Activated B cell treated with CpG ODN at 0.5 μM for 24 hours (primary cell): ENCODE results near the gene WAPL. TPM values are rescaled to one million over a fixed set of nuclear protein-coding genes. Genes with fewer than 3 reads are reported as not detected.

Experiments
- ATAC-seq: fragments of 200-7000 bp; cut with Tn5 transposase; one replicate; pipeline ENCODE4 v1.10.0; 2021; ENCODE audit warnings: low read depth, mild to moderate bottlenecking, moderate library complexity
- CTCF ChIA-PET: fragments of 350-600 bp; sonication (Branson Sonifier 250); formaldehyde crosslinking; loops from one replicate; lab custom pipeline; 2021; ENCODE audit warnings: antibody characterized with exemption; lab: Charles Lee
- POLR2A ChIA-PET: fragments of 350-600 bp; sonication (Branson Sonifier 250); formaldehyde crosslinking; loops from one replicate; lab custom pipeline; 2021; ENCODE audit warnings: antibody characterized with exemption; lab: Charles Lee
- DNase-seq: peaks from one replicate; pipeline ENCODE4 v3.0.0; 2022
- H3K27ac Mint-ChIP-seq: one replicate; pipeline ENCODE4 v1.8.0; 2020; ENCODE audit warnings: mixed read lengths
- H3K27me3 Mint-ChIP-seq: one replicate; pipeline ENCODE4 v1.8.0; 2021; ENCODE audit warnings: mixed read lengths
- H3K36me3 Mint-ChIP-seq: one replicate; pipeline ENCODE4 v1.8.0; 2021; ENCODE audit warnings: low read depth, mixed read lengths
- H3K4me1 Mint-ChIP-seq: one replicate; pipeline ENCODE4 v1.8.0; 2021; ENCODE audit warnings: mixed read lengths
- H3K4me3 Mint-ChIP-seq: one replicate; pipeline ENCODE4 v1.8.0; 2020; ENCODE audit warnings: mild to moderate bottlenecking, mixed read lengths
- H3K9me3 Mint-ChIP-seq: one replicate; pipeline ENCODE4 v1.8.0; 2020; ENCODE audit warnings: mixed read lengths
- CTCF ChIP-seq: fragments of 200-600 bp; IDR thresholded peaks from one replicate; pipeline ENCODE4 v1.8.0; 2022; ENCODE audit warnings: antibody characterized with exemption, mild to moderate bottlenecking
- intact Hi-C: fragments of 100-400 bp; cut with micrococcal nuclease; formaldehyde crosslinking; loops from one replicate; pipeline ENCODE4 v1.15.1; 2024
- total RNA-seq: library from RNA; stranded (reverse); gene quantifications from 2 replicates; pipeline ENCODE4 v1.2.3, GENCODE V29; 2022

Gene WAPL
- total RNA-seq, 1 donor from 2014 or later = 38.5 TPM

- no peak for ATAC-seq
- Mint-ChIP-seq H3K27ac (no peak overlapping the region), H3K36me3 (peaks cover 55% of the 10 kb centered on the region), H3K27me3 (no peaks in the 10 kb centered on the region), H3K9me3 (no peaks in the 10 kb centered on the region), H3K4me1 (no peaks in the 10 kb centered on the region), H3K4me3 (no peak overlapping the region)
- DNase-seq = no peak
- intact Hi-C loops = no loop called here
- ChIA-PET POLR2A (no interaction called here), CTCF (no interaction called here)
- no peak for TF ChIP-seq CTCF
These were observed 49.5 kb downstream of the WAPL start for GRCh38 chr10:86472061-86472460.

GRCh38 chr10:86461963-86462804 lies 59.4 kb downstream of the WAPL start:
- H3K27ac Mint-ChIP-seq = no peak overlapping the region
- DNase-seq (no peak), ATAC-seq (no peak)
- H3K4me3 Mint-ChIP-seq = no peak overlapping the region
- POLR2A ChIA-PET = no interaction called here
- H3K9me3 Mint-ChIP-seq = no peaks in the 10 kb centered on the region
- no peaks in the 10 kb centered on the region for H3K4me1 Mint-ChIP-seq
- CTCF ChIA-PET = no interaction called here
- H3K36me3 Mint-ChIP-seq = peaks cover 73% of the 10 kb centered on the region
- H3K27me3 Mint-ChIP-seq = no peaks in the 10 kb centered on the region
- intact Hi-C loops = no loop called here
- no peak for TF ChIP-seq CTCF

DNA sequence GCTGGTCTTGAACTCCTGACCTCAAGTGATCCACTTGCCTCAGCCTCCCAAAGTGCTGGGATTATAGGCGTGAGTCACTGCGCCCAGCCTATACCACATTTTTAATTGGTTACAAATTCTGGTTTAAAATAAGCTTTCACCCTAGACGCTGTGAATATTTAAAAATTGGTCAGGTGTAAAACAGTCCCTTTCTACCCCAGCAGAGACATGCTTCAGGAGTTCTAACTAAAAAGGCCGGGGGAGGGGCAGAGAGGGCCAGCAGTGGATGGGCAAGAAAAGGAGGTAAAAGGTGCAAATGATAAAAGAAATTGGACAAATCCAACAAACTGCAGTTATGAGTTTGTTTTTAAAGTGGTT lies 70.0 kb downstream of the WAPL start:
- ChIA-PET CTCF (no interaction called here), POLR2A (no interaction called here)
- H3K4me3 Mint-ChIP-seq = no peak overlapping the region
- ATAC-seq (peak; percentile 31), DNase-seq (no peak)
- TF ChIP-seq CTCF = no peak
- no peaks in the 10 kb centered on the region for H3K27me3 Mint-ChIP-seq
- no peak overlapping the region for H3K27ac Mint-ChIP-seq
- H3K9me3 Mint-ChIP-seq = peaks cover 3% of the 10 kb centered on the region
- H3K36me3 Mint-ChIP-seq = peaks cover 80% of the 10 kb centered on the region
- peaks cover 41% of the 10 kb centered on the region for H3K4me1 Mint-ChIP-seq
- intact Hi-C loops = loop anchor here (2.0 to 5.0 kb wide), 2 partner anchors 39 to 71 kb away; partner anchors contain the start of gene WAPL

GRCh38 chr10:86450806-86451603 lies 70.6 kb downstream of the WAPL start:
- intact Hi-C loops = loop anchor here (1.0 to 5.0 kb wide), 3 partner anchors 38 to 71 kb away; partner anchors contain the start of gene WAPL
- ChIA-PET CTCF (no interaction called here), POLR2A (no interaction called here)
- Mint-ChIP-seq H3K9me3 (peaks cover 3% of the 10 kb centered on the region), H3K36me3 (peaks cover 80% of the 10 kb centered on the region), H3K4me1 (peaks cover 41% of the 10 kb centered on the region), H3K4me3 (no peak overlapping the region), H3K27me3 (no peaks in the 10 kb centered on the region), H3K27ac (no peak overlapping the region)
- TF ChIP-seq CTCF = no peak
- no peak for ATAC-seq
- no peak for DNase-seq
